ENCODE results near the gene NPC1L1. TPM values are rescaled to one million over a fixed set of nuclear protein-coding genes. Genes with fewer than 3 reads are reported as not detected.

NPC1L1 gene
- total and polyA plus RNA-seq, 7 experiments from 2014 or later: 0.11 to 0.32 (median 0.21) TPM; not detected in 3

- no peaks in the 10 kb centered on the region for H3K36me3 ChIP-seq (ENCODE audit: control insufficient read depth in 2 of 3, insufficient read depth in 3 of 3, low read length in 3 of 3)
- intact Hi-C loops (cut with micrococcal nuclease): no loop called here
- H3K4me1 Mint-ChIP-seq: no peaks in the 10 kb centered on the region
- H3K4me1 ChIP-seq (ENCODE audit: control insufficient read depth in 2 of 2, insufficient read depth in 2 of 2, low read length in 2 of 2): no peaks in the 10 kb centered on the region
- CTCF ChIA-PET: no interaction called here
- H3K27ac ChIP-seq (ENCODE audit: low read depth, low read length): no peak overlapping the region
- peaks cover 6 to 27% (median 21%) of the 10 kb centered on the region in 11 donors for H3K9me3 Mint-ChIP-seq
- peaks cover 2 to 9% (median 8%) of the 10 kb centered on the region in 5 donors for H3K36me3 Mint-ChIP-seq
- H3K4me3 Mint-ChIP-seq: peak overlapping the region in 1 of 10 donors; percentile 25
- H3K27ac Mint-ChIP-seq: no peak overlapping the region
- ATAC-seq (no peak), DNase-seq (no peak)
- no peaks in the 10 kb centered on the region for H3K27me3 ChIP-seq (ENCODE audit: control insufficient read depth in 2 of 2, insufficient read depth in 2 of 2, low read length in 2 of 2)
- peaks cover 0 to 4% (median 0%) of the 10 kb centered on the region in 3 experiments for H3K9me3 ChIP-seq (ENCODE audit: control insufficient read depth in 2 of 3, low read length in 3 of 3)
- peaks cover 0 to 10% (median 7%) of the 10 kb centered on the region in 5 donors for H3K27me3 Mint-ChIP-seq
- POLR2A ChIA-PET: no interaction called here
- H3K4me3 ChIP-seq (ENCODE audit: low read length): no peak overlapping the region
Measured at GRCh38 chr7:44521347-44522095, 19.6 kb downstream of the NPC1L1 start.

GRCh38 chr7:44520574-44520973 is 20.6 kb downstream of the NPC1L1 start:
- intact Hi-C loops (cut with micrococcal nuclease): no loop called here
- H3K9me3 Mint-ChIP-seq: peaks cover 6 to 21% (median 16%) of the 10 kb centered on the region in 11 donors
- no peaks in the 10 kb centered on the region for H3K36me3 ChIP-seq (ENCODE audit: control insufficient read depth in 2 of 3, insufficient read depth in 3 of 3, low read length in 3 of 3)
- no peaks in the 10 kb centered on the region for H3K4me1 ChIP-seq (ENCODE audit: control insufficient read depth in 2 of 2, insufficient read depth in 2 of 2, low read length in 2 of 2)
- peaks cover 2 to 9% (median 5%) of the 10 kb centered on the region in 5 donors for H3K36me3 Mint-ChIP-seq
- no peak overlapping the region for H3K27ac ChIP-seq (ENCODE audit: low read depth, low read length)
- ChIA-PET POLR2A (no interaction called here), CTCF (no interaction called here)
- no peak for ATAC-seq
- H3K27me3 Mint-ChIP-seq: peaks cover 0 to 10% (median 6%) of the 10 kb centered on the region in 5 donors
- H3K27ac Mint-ChIP-seq: no peak overlapping the region
- H3K27me3 ChIP-seq (ENCODE audit: control insufficient read depth in 2 of 2, insufficient read depth in 2 of 2, low read length in 2 of 2): no peaks in the 10 kb centered on the region
- no peak overlapping the region for H3K4me3 ChIP-seq (ENCODE audit: low read length)
- H3K4me3 Mint-ChIP-seq: no peak overlapping the region
- H3K9me3 ChIP-seq (ENCODE audit: control insufficient read depth in 2 of 3, low read length in 3 of 3): peaks cover 0 to 4% (median 0%) of the 10 kb centered on the region in 3 experiments
- H3K4me1 Mint-ChIP-seq: no peaks in the 10 kb centered on the region
- DNase-seq: no peak

GRCh38 chr7:44519546-44519945 is 21.6 kb downstream of the NPC1L1 start:
- peaks cover 1 to 14% (median 10%) of the 10 kb centered on the region in 11 donors for H3K9me3 Mint-ChIP-seq
- no peak overlapping the region for H3K4me3 ChIP-seq (ENCODE audit: low read length)
- peaks cover 0 to 7% (median 6%) of the 10 kb centered on the region in 5 donors for H3K27me3 Mint-ChIP-seq
- H3K27ac ChIP-seq (ENCODE audit: low read depth, low read length): no peak overlapping the region
- ChIA-PET POLR2A (no interaction called here), CTCF (interaction anchor here (0.7 kb wide), 1 partner anchor 970 kb away, joined by 3 read pairs; no protein-coding TSS in a partner anchor)
- ATAC-seq: no peak
- no peak overlapping the region for H3K4me3 Mint-ChIP-seq
- H3K36me3 Mint-ChIP-seq: peaks cover 0 to 5% (median 1%) of the 10 kb centered on the region in 5 donors
- no peak overlapping the region for H3K27ac Mint-ChIP-seq
- no peaks in the 10 kb centered on the region for H3K27me3 ChIP-seq (ENCODE audit: control insufficient read depth in 2 of 2, insufficient read depth in 2 of 2, low read length in 2 of 2)
- no peaks in the 10 kb centered on the region for H3K9me3 ChIP-seq (ENCODE audit: control insufficient read depth in 2 of 3, low read length in 3 of 3)
- no peaks in the 10 kb centered on the region for H3K4me1 Mint-ChIP-seq
- H3K4me1 ChIP-seq (ENCODE audit: control insufficient read depth in 2 of 2, insufficient read depth in 2 of 2, low read length in 2 of 2): no peaks in the 10 kb centered on the region
- intact Hi-C loops (cut with micrococcal nuclease): no loop called here
- no peak for DNase-seq
- no peaks in the 10 kb centered on the region for H3K36me3 ChIP-seq (ENCODE audit: control insufficient read depth in 2 of 3, insufficient read depth in 3 of 3, low read length in 3 of 3)

- no peaks in the 10 kb centered on the region for H3K4me1 Mint-ChIP-seq
- ATAC-seq: no peak
- Histone ChIP-seq H3K9me3 (ENCODE audit: control insufficient read depth in 2 of 3, low read length in 3 of 3) (no peaks in the 10 kb centered on the region), H3K36me3 (ENCODE audit: control insufficient read depth in 2 of 3, insufficient read depth in 3 of 3, low read length in 3 of 3) (no peaks in the 10 kb centered on the region), H3K4me3 (ENCODE audit: low read length) (no peak overlapping the region), H3K4me1 (ENCODE audit: control insufficient read depth in 2 of 2, insufficient read depth in 2 of 2, low read length in 2 of 2) (no peaks in the 10 kb centered on the region), H3K27me3 (ENCODE audit: control insufficient read depth in 2 of 2, insufficient read depth in 2 of 2, low read length in 2 of 2) (no peaks in the 10 kb centered on the region), H3K27ac (ENCODE audit: low read depth, low read length) (no peak overlapping the region)
- H3K4me3 Mint-ChIP-seq: no peak overlapping the region
- ChIA-PET CTCF (no interaction called here), POLR2A (no interaction called here)
- peaks cover 0 to under 1% (median 0%) of the 10 kb centered on the region in 5 donors for H3K36me3 Mint-ChIP-seq
- peaks cover 0 to 7% (median 4%) of the 10 kb centered on the region in 5 donors for H3K27me3 Mint-ChIP-seq
- intact Hi-C loops (cut with micrococcal nuclease): no loop called here
- DNase-seq: no peak
- H3K27ac Mint-ChIP-seq: peak overlapping the region in 1 of 9 donors; percentile 69
- peaks cover 0 to 8% (median 2%) of the 10 kb centered on the region in 11 donors for H3K9me3 Mint-ChIP-seq
Measured at GRCh38 chr7:44518761-44519160, 22.4 kb downstream of the NPC1L1 start.

- POLR2A ChIA-PET: no interaction called here
- Histone ChIP-seq H3K27ac (ENCODE audit: low read depth, low read length) (no peak overlapping the region), H3K4me3 (ENCODE audit: low read length) (no peak overlapping the region), H3K36me3 (ENCODE audit: control insufficient read depth in 2 of 3, insufficient read depth in 3 of 3, low read length in 3 of 3) (no peaks in the 10 kb centered on the region), H3K27me3 (ENCODE audit: control insufficient read depth in 2 of 2, insufficient read depth in 2 of 2, low read length in 2 of 2) (no peaks in the 10 kb centered on the region), H3K9me3 (ENCODE audit: control insufficient read depth in 2 of 3, low read length in 3 of 3) (no peaks in the 10 kb centered on the region), H3K4me1 (ENCODE audit: control insufficient read depth in 2 of 2, insufficient read depth in 2 of 2, low read length in 2 of 2) (no peaks in the 10 kb centered on the region)
- Mint-ChIP-seq H3K36me3 (no peaks in the 10 kb centered on the region), H3K4me3 (no peak overlapping the region), H3K27ac (no peak overlapping the region), H3K4me1 (no peaks in the 10 kb centered on the region), H3K9me3 (peaks cover 0 to 2% (median 0%) of the 10 kb centered on the region in 11 donors), H3K27me3 (peaks cover 0 to 10% (median 3%) of the 10 kb centered on the region in 5 donors)
- DNase-seq (no peak), ATAC-seq (no peak)
- CTCF ChIA-PET: no interaction called here
- intact Hi-C loops (cut with micrococcal nuclease): no loop called here
Measured at GRCh38 chr7:44517175-44517574, 24.0 kb downstream of the NPC1L1 start.

- ATAC-seq (no peak), DNase-seq (no peak)
- CTCF ChIA-PET: no interaction called here
- POLR2A ChIA-PET: no interaction called here
- no peak overlapping the region for H3K4me3 ChIP-seq (ENCODE audit: low read length)
- intact Hi-C loops (cut with micrococcal nuclease): no loop called here
- no peak overlapping the region for H3K27ac ChIP-seq (ENCODE audit: low read depth, low read length)
- H3K36me3 ChIP-seq (ENCODE audit: control insufficient read depth in 2 of 3, insufficient read depth in 3 of 3, low read length in 3 of 3): no peaks in the 10 kb centered on the region
- no peaks in the 10 kb centered on the region for H3K4me1 Mint-ChIP-seq
- peaks cover 0 to 4% (median 0%) of the 10 kb centered on the region in 5 donors for H3K36me3 Mint-ChIP-seq
- peaks cover 0 to 6% (median 0%) of the 10 kb centered on the region in 11 donors for H3K9me3 Mint-ChIP-seq
- H3K27me3 ChIP-seq (ENCODE audit: control insufficient read depth in 2 of 2, insufficient read depth in 2 of 2, low read length in 2 of 2): no peaks in the 10 kb centered on the region
- H3K27me3 Mint-ChIP-seq: peaks cover 0 to 11% (median 5%) of the 10 kb centered on the region in 5 donors
- H3K9me3 ChIP-seq (ENCODE audit: control insufficient read depth in 2 of 3, low read length in 3 of 3): no peaks in the 10 kb centered on the region
- H3K27ac Mint-ChIP-seq: no peak overlapping the region
- no peaks in the 10 kb centered on the region for H3K4me1 ChIP-seq (ENCODE audit: control insufficient read depth in 2 of 2, insufficient read depth in 2 of 2, low read length in 2 of 2)
- H3K4me3 Mint-ChIP-seq: no peak overlapping the region
Measured at GRCh38 chr7:44515590-44516268, 25.4 kb downstream of the NPC1L1 start.

Measured in naive thymus-derived CD4-positive, alpha-beta T cell (primary cell).